OCI-LY3 (cell line): Measurements from ENCODE around the gene ALDH3B2.

Experiments
- CTCF ChIP-seq: fragments of 200-600, 300-600 bp; sonication (generic); IDR thresholded peaks from 2 replicates; pipeline ENCODE4 v1.5.1; 2014; ENCODE audit warnings: antibody characterized with exemption, low read length, low read depth
- EZH2phosphoT487 ChIP-seq: fragments of 200-600 bp; shearing (Covaris generic); IDR thresholded peaks from 2 replicates; pipeline ENCODE4 v1.6.1; 2018; ENCODE audit warnings: antibody characterized with exemption, mixed run types, low read depth

- TF ChIP-seq CTCF: no peak
- TF ChIP-seq EZH2phosphoT487: no peak
Measured at GRCh38 chr11:67641338-67642172, 32.9 kb downstream of the ALDH3B2 start.
